DMS53 treated with DMSO at 0.1 percent for 48 hours (cell line): ENCODE measurements around the gene UBAP1L.
"Not testable (repeated sequence)": the region's sequence is repeated elsewhere in the genome, so short reads cannot be mapped to it uniquely, and the experiment has no call there.

Experiments used
- DNase-seq: peaks from one replicate; lab custom pipeline; 2025; ENCODE audit not compliant: unreplicated experiment; lab: John Stamatoyannopoulos, UW

Gene UBAP1L

GRCh38 chr15:65100442-65100841 lies 14.6 kb downstream of the UBAP1L start:
- DNase-seq = no peak

GRCh38 chr15:65099801-65100200 lies 15.2 kb downstream of the UBAP1L start:
- not testable (repeated sequence) for DNase-seq

GRCh38 chr15:65099336-65099735 lies 15.7 kb downstream of the UBAP1L start:
- no peak for DNase-seq

- no peak for DNase-seq
These were observed 17.2 kb downstream of the UBAP1L start for GRCh38 chr15:65097651-65098263.

- no peak for DNase-seq
These were observed 18.3 kb downstream of the UBAP1L start for GRCh38 chr15:65096481-65097385.

- no peak for DNase-seq
These were observed 19.3 kb downstream of the UBAP1L start for GRCh38 chr15:65095747-65096104.

- no peak for DNase-seq
These were observed 19.8 kb downstream of the UBAP1L start for GRCh38 chr15:65095011-65095746.

GRCh38 chr15:65094294-65094995 lies 20.6 kb downstream of the UBAP1L start:
- no peak for DNase-seq

GRCh38 chr15:65093793-65094170 lies 21.2 kb downstream of the UBAP1L start:
- DNase-seq = not testable (repeated sequence)

GRCh38 chr15:65092911-65093792 lies 21.8 kb downstream of the UBAP1L start:
- no peak for DNase-seq

GRCh38 chr15:65091946-65092770 lies 22.8 kb downstream of the UBAP1L start:
- no peak for DNase-seq

- DNase-seq = no peak
These were observed 25.7 kb downstream of the UBAP1L start for GRCh38 chr15:65089206-65089824.

- no peak for DNase-seq
These were observed 26.4 kb downstream of the UBAP1L start for GRCh38 chr15:65088643-65089021.

- DNase-seq = no peak
These were observed 26.9 kb downstream of the UBAP1L start for GRCh38 chr15:65087873-65088642.

GRCh38 chr15:65087411-65087810 lies 27.6 kb downstream of the UBAP1L start:
- no peak for DNase-seq

- no peak for DNase-seq
These were observed 28.3 kb downstream of the UBAP1L start for GRCh38 chr15:65086680-65087111.

GRCh38 chr15:65085990-65086679 lies 28.9 kb downstream of the UBAP1L start:
- no peak for DNase-seq
